Activated T-cell treated with anti-CD3 and anti-CD28 coated beads, Interleukin-2, amount 50 U/mL, for 4 hours (primary cell): ENCODE data around the gene TMX4. TPM values are rescaled to one million over a fixed set of nuclear protein-coding genes. Genes with fewer than 3 reads are reported as not detected.
"Not testable (repeated sequence)": the region's sequence is repeated elsewhere in the genome, so short reads cannot be mapped to it uniquely, and the experiment has no call there.

Experiments
- ATAC-seq, 2 donors: fragments of 200-7000 bp; cut with Tn5 transposase; one replicate each; pipeline ENCODE4 v1.10.0; 2021
- DNase-seq: peaks from one replicate; pipeline ENCODE4 v3.0.0-alpha.2; 2020
- H3K27me3 Mint-ChIP-seq: one replicate; pipeline ENCODE4 v1.8.0; 2021; ENCODE audit warnings: low read depth, mixed read lengths
- H3K36me3 Mint-ChIP-seq: one replicate; pipeline ENCODE4 v1.8.0; 2022; ENCODE audit warnings: mixed read lengths; ENCODE audit not compliant: insufficient read depth
- H3K4me1 Mint-ChIP-seq: one replicate; pipeline ENCODE4 v1.8.0; 2021; ENCODE audit warnings: low read depth, mixed read lengths
- H3K4me3 Mint-ChIP-seq: one replicate; pipeline ENCODE4 v1.8.0; 2021; ENCODE audit warnings: mild to moderate bottlenecking, moderate library complexity, mixed read lengths
- H3K9me3 Mint-ChIP-seq: one replicate; pipeline ENCODE4 v1.8.0; 2021; ENCODE audit warnings: mixed read lengths
- total RNA-seq, 3 donors: library from RNA; stranded (reverse); gene quantifications; one replicate each; pipeline ENCODE4 v1.2.1, GENCODE V29; 2021

TMX4 gene
- total RNA-seq, 3 donors from 2014 or later = 18.1 to 26.2 (median 19.8) TPM

GRCh38 chr20:7971536-7972280, 47.9 kb downstream of the TMX4 start:
- Mint-ChIP-seq H3K27me3 (no peaks in the 10 kb centered on the region), H3K4me3 (no peak overlapping the region), H3K4me1 (no peaks in the 10 kb centered on the region), H3K9me3 (no peaks in the 10 kb centered on the region), H3K36me3 (no peaks in the 10 kb centered on the region)
- no peak for DNase-seq
- ATAC-seq = no peak

DNA sequence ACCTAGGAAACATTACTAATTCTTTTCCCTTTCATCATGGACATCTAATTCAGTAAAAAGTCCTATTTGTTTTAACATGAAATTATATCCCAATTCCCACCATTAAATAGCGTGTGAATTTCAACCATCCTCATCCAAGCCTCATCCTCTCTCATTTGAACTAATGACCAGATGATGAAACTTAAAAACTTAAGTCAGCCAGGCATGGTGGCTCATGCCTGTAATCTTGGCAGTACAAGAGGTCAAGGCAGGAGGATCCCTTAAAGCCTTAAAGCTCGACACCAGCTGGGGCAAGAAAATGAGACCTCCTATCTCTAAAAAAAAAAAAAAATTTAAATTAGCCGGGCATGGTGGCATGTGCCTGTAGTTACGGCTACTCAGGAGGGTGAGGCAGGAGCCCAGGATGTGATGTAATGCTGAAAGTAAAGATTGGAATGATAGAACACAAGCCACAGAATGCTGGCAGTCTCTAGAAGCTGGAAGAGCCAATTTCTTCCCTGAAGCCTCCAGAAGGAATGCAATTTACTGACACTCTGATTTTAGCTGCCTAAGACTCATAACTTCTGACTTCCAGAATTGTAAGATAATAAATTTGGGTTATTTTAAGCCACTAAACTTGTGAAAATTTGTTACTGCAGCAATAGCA, 52.2 kb downstream of the TMX4 start:
- Mint-ChIP-seq H3K4me3 (no peak overlapping the region), H3K27me3 (peaks cover 7% of the 10 kb centered on the region), H3K4me1 (no peaks in the 10 kb centered on the region), H3K36me3 (no peaks in the 10 kb centered on the region), H3K9me3 (no peaks in the 10 kb centered on the region)
- DNase-seq (no peak), ATAC-seq (no peak)

DNA sequence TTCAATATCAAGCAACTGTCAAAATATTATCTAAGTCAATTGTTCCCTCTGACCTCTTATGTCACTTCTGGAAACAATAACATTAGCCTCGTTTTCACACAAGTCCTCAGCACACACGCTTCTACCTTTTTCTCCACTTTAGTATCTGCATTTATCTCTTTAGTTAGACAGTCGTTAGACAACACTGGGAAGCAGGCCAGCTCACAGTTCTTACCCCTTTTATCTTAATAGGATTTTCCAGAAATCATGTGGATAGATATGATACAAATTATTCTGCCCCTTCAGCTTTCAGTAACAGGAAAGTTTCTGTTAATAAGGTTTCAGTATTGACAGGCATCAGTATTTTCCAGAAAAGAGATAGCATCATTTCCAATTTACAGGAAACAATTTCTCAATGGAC, 53.4 kb downstream of the TMX4 start:
- Mint-ChIP-seq H3K36me3 (no peaks in the 10 kb centered on the region), H3K4me3 (no peak overlapping the region), H3K9me3 (no peaks in the 10 kb centered on the region), H3K27me3 (peaks cover 7% of the 10 kb centered on the region), H3K4me1 (no peaks in the 10 kb centered on the region)
- no peak for DNase-seq
- ATAC-seq = no peak

DNA sequence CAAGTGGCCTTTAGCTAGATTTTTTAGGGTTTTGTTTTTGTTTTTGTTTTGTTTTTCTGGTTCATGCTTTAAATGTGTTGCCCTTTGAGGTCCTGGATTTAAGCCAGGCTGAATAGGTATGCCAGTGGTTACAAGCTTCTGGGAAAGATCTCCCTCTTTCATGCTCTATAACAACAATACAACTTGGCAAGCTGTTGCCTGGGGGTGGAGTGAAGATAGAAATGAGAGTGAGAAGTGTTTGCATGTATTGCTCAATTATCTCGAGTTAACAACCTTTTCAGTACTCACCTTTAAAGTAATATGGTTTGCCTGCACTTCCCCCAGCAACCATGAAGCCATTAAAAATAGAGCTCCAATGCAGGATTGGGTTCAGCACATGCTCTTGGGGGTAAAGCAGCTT, 60.1 kb downstream of the TMX4 start:
- Mint-ChIP-seq H3K9me3 (peaks cover 4% of the 10 kb centered on the region), H3K4me3 (no peak overlapping the region), H3K4me1 (no peaks in the 10 kb centered on the region), H3K27me3 (peaks cover 28% of the 10 kb centered on the region), H3K36me3 (no peaks in the 10 kb centered on the region)
- ATAC-seq (no peak), DNase-seq (no peak)

- H3K27me3 Mint-ChIP-seq = peaks cover 33% of the 10 kb centered on the region
- H3K4me3 Mint-ChIP-seq, H3K4me1 Mint-ChIP-seq, ATAC-seq, H3K36me3 Mint-ChIP-seq, DNase-seq, H3K9me3 Mint-ChIP-seq: not testable (repeated sequence)
These were observed 63.0 kb downstream of the TMX4 start for GRCh38 chr20:7956561-7956960.

GRCh38 chr20:7950387-7950786, 69.2 kb downstream of the TMX4 start:
- ATAC-seq (no peak), DNase-seq (no peak)
- Mint-ChIP-seq H3K36me3 (no peaks in the 10 kb centered on the region), H3K9me3 (peaks cover 14% of the 10 kb centered on the region), H3K4me1 (no peaks in the 10 kb centered on the region), H3K27me3 (peaks cover 14% of the 10 kb centered on the region), H3K4me3 (no peak overlapping the region)

DNA sequence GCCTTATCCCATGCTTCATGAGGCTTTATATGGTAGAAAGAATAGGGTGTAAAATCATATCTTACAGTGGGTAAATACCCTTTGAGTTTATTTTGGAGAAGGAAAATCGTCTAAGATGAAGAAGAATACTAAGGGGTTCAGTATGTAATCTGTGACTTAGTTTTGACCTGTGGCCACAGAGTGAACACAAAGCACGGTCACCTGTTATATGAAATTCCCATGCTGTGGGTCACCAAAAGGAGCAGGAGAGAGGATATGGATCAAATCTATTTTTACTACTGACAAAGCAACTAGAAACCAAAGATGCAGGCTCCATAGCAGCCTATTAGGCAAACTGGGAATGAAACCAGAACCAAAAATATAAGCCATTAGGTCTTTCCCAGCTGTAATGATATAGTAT, 75.7 kb downstream of the TMX4 start:
- H3K4me1 Mint-ChIP-seq = no peaks in the 10 kb centered on the region

GRCh38 chr20:7940341-7940740, 79.2 kb downstream of the TMX4 start, which contains the start of gene HAO1:
HAO1 (minus strand) TSS chr20:7940458; CDS start chr20:7940422, 36 bp downstream.
- Mint-ChIP-seq H3K9me3 (no peaks in the 10 kb centered on the region), H3K4me1 (no peaks in the 10 kb centered on the region), H3K36me3 (no peaks in the 10 kb centered on the region), H3K27me3 (peaks cover 3% of the 10 kb centered on the region), H3K4me3 (no peak within 1 kb of the TSS)
- DNase-seq = no peak
- no peak for ATAC-seq

More for the DNA sequence above, 75.7 kb downstream of the TMX4 start:
- peaks cover 14% of the 10 kb centered on the region for H3K9me3 Mint-ChIP-seq
- ATAC-seq (no peak), DNase-seq (no peak)
- H3K27me3 Mint-ChIP-seq = peaks cover 4% of the 10 kb centered on the region
- H3K36me3 Mint-ChIP-seq = no peaks in the 10 kb centered on the region
- H3K4me3 Mint-ChIP-seq = no peak overlapping the region

- H3K27me3 Mint-ChIP-seq = peaks cover 6% of the 10 kb centered on the region
- H3K9me3 Mint-ChIP-seq = no peaks in the 10 kb centered on the region
- ATAC-seq (no peak), DNase-seq (no peak)
- H3K4me3 Mint-ChIP-seq = no peak overlapping the region
- H3K36me3 Mint-ChIP-seq = no peaks in the 10 kb centered on the region
- H3K4me1 Mint-ChIP-seq = no peaks in the 10 kb centered on the region
These were observed 79.9 kb downstream of the TMX4 start for GRCh38 chr20:7939663-7940062.

DNA sequence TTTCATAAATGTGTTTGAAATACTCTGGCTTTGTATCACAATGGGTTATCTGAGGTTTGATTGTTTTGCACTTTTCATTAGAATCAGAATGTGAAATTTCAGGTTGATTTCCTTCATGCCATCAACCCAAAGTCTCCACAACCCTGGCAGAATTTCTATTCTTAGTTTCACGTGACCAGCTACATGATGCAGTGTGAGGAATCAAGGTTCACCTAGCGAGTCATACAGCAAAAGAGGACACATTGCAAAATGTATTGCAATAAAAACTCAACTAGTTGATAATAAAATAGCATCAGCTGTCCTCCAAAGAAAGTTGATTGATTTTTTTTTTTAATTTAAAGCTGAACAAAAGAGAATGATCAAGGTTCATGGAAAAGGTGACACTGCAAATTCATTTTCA, 81.5 kb downstream of the TMX4 start:
- ATAC-seq = no peak
- DNase-seq = no peak
- Mint-ChIP-seq H3K4me1 (no peaks in the 10 kb centered on the region), H3K36me3 (no peaks in the 10 kb centered on the region), H3K4me3 (no peak overlapping the region), H3K27me3 (peaks cover 7% of the 10 kb centered on the region), H3K9me3 (no peaks in the 10 kb centered on the region)

GRCh38 chr20:7937328-7937727, 82.2 kb downstream of the TMX4 start:
- Mint-ChIP-seq H3K9me3 (no peaks in the 10 kb centered on the region), H3K4me1 (no peaks in the 10 kb centered on the region), H3K36me3 (no peaks in the 10 kb centered on the region), H3K4me3 (no peak overlapping the region), H3K27me3 (peaks cover 7% of the 10 kb centered on the region)
- ATAC-seq (no peak), DNase-seq (no peak)

DNA sequence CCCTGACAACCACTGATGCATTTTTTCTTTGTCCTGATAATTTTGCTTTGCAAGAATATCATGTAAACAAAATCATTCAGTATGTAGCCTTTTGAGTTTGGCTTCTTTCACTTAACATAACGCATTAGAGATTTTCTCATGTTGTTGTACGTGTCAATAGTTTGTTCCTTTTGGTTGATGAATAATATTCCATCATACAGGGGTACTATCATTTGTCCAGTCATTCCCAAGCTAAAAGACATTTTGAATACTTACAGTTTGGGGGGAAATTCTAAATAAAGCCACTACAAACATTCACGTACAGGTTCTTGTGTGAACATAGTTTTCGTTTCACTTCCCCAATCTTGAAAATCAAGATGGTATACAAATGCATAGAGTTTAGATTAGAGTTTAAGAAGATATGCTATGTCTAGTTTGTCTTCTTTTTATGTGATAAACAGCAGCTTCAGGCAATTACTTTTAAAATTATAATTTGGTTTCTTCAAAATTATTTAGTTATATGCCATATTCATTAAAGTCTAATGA, 84.5 kb downstream of the TMX4 start:
- Mint-ChIP-seq H3K4me3 (no peak overlapping the region), H3K4me1 (no peaks in the 10 kb centered on the region), H3K36me3 (no peaks in the 10 kb centered on the region), H3K9me3 (no peaks in the 10 kb centered on the region), H3K27me3 (peaks cover 10% of the 10 kb centered on the region)
- no peak for ATAC-seq
- no peak for DNase-seq

DNA sequence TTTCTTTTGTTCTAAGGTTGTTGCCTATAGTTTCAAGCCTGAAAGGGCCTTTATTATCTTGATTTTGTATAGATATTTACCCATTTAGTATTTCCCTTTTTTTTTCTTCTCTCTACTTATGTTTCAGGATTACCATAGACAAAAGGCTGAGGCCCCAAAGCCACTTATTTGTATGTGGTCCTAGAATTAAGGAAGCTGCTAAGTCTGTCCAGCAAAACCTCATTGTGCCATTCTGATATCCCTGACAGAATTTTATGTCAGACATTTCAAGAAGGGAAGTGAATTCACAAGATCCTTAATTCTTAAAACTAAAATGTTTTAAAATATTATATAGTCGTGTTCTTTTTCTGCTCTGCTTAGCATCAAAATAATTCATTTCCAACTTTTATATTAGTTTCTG, 86.2 kb downstream of the TMX4 start:
- H3K4me3 Mint-ChIP-seq = no peak overlapping the region
- no peaks in the 10 kb centered on the region for H3K36me3 Mint-ChIP-seq
- no peak for ATAC-seq
- no peak for DNase-seq
- H3K9me3 Mint-ChIP-seq = no peaks in the 10 kb centered on the region
- peaks cover 12% of the 10 kb centered on the region for H3K27me3 Mint-ChIP-seq
- H3K4me1 Mint-ChIP-seq = no peaks in the 10 kb centered on the region

DNA sequence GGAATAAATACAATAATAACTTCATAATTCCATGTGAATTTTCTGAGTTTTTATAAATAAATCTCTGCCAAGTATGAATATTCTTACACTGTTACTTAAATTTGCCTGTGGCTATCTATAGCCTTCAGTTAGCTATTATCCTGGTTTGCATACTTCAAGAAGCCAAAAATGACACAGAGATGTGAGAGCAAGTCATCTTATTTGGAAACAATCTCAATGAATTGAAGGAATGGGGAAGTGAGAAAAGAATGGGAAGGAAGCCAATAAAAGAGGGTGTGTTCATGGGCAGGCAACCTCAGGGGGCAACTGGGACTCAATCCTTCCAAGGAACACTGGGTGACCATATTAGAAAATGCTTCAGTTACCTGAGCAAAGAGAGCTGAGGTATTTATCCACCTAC, 89.2 kb downstream of the TMX4 start:
- peaks cover 9% of the 10 kb centered on the region for H3K27me3 Mint-ChIP-seq
- DNase-seq (no peak), ATAC-seq (no peak)
- no peak overlapping the region for H3K4me3 Mint-ChIP-seq
- no peaks in the 10 kb centered on the region for H3K36me3 Mint-ChIP-seq
- no peaks in the 10 kb centered on the region for H3K4me1 Mint-ChIP-seq
- no peaks in the 10 kb centered on the region for H3K9me3 Mint-ChIP-seq
